GM18951 (cell line): ENCODE data around the gene ZNF512B.

ENCODE experiments used
- POLR2A ChIP-seq: IDR thresholded peaks from 4 replicates; pipeline ENCODE4 v1.6.1; 2011; ENCODE audit warnings: mild to moderate bottlenecking; ENCODE audit not compliant: insufficient read length, insufficient read depth; ENCODE audit errors: extremely low read depth
- in situ Hi-C: fragments of 300-500 bp; cut with MboI; formaldehyde crosslinking; loops from one replicate; pipeline ENCODE4 v1.12.0; 2022; ENCODE audit warnings: low sequenced_read_pairs, mixed read lengths, inconsistent platforms; ENCODE audit not compliant: unreplicated experiment

ZNF512B gene

GRCh38 chr20:63915471-63915870, 54.3 kb downstream of the ZNF512B start:
- no peak for TF ChIP-seq POLR2A
- in situ Hi-C loops = no loop called here

DNA sequence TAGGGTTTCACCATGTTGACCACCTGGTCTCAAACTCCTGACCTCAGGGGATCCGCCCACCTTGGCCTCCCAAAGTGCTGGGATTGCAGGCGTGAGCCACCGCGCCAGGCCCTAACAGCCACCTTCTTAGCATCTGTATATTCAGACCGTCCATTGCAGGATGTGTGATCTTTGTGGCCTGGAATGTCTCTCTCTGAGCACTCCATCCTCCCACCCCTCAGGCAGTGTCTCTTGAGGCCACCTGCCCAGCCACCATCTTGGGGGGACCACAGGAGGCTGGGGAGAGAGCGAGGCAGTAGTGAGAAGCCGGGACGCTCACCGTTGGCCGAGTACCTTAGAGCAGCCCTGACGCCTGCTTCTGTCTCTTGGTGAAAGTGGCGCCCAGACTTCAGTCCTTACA, 56.0 kb downstream of the ZNF512B start:
- TF ChIP-seq POLR2A = no peak
- in situ Hi-C loops = no loop called here

GRCh38 chr20:63911176-63911575, 58.6 kb downstream of the ZNF512B start:
- TF ChIP-seq POLR2A = no peak
- in situ Hi-C loops = no loop called here

DNA sequence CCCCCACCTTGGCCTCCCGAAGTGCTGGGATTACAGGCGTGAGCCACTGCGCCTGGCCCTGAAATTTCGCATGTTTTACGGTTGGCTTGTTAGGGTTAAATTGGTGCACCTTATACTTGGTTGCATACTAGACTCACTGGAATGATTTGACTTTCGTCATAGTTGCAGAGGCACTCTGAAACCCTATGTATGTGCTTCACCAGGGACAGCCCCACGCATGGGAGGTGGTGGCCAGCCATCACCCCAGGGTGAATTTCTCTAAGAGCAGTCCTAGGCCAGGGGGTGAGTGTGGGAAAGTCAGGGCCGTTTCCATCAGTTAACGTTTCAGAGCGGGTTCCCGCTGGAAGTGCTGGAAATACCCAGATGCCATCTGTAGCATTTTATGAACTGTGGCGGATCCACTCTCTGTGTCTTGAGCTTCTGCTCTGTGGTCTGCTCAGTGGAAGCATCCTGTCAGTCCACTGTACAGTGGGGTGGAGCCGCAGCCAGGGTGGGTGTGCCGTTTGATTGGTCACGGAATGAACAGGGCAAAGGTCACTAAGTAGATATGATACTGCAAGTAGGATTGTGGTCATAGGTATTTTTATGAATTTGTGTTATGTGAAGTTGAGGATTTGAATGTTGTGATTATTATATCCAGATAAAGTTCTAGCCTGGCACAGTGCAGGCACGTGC, 61.6 kb downstream of the ZNF512B start:
- in situ Hi-C loops = no loop called here
- TF ChIP-seq POLR2A = no peak
